ENCODE data around the gene TERF2IP.

Gene TERF2IP

GRCh38 chr16:75616521-75617010, 31.0 kb upstream of the TERF2IP start:
- H3F3A ChIP-seq (ENCODE audit: low read depth) = no peaks in the 10 kb centered on the region
- no peak overlapping the region for H3K4me3 ChIP-seq (ENCODE audit: low read length, poor library complexity, severe bottlenecking)
- H3K9me2 ChIP-seq (replicated peaks; ENCODE audit: low read depth, low read length) = no peaks in the 10 kb centered on the region
- H3K9me3 ChIP-seq (ENCODE audit: insufficient read depth, low read depth, low read length) = no peaks in the 10 kb centered on the region
- no peaks in the 10 kb centered on the region for H3K27me3 ChIP-seq (ENCODE audit: insufficient read depth, low read length, poor library complexity, severe bottlenecking)
- no peak overlapping the region for H3K4me2 ChIP-seq (ENCODE audit: low read depth, low read length, poor library complexity, severe bottlenecking)
- TF ChIP-seq EZH2phosphoT487 (IDR thresholded peaks at IDR 0.05; ENCODE audit: borderline replicate concordance) = no peak
- TF ChIP-seq, protein P1, sequence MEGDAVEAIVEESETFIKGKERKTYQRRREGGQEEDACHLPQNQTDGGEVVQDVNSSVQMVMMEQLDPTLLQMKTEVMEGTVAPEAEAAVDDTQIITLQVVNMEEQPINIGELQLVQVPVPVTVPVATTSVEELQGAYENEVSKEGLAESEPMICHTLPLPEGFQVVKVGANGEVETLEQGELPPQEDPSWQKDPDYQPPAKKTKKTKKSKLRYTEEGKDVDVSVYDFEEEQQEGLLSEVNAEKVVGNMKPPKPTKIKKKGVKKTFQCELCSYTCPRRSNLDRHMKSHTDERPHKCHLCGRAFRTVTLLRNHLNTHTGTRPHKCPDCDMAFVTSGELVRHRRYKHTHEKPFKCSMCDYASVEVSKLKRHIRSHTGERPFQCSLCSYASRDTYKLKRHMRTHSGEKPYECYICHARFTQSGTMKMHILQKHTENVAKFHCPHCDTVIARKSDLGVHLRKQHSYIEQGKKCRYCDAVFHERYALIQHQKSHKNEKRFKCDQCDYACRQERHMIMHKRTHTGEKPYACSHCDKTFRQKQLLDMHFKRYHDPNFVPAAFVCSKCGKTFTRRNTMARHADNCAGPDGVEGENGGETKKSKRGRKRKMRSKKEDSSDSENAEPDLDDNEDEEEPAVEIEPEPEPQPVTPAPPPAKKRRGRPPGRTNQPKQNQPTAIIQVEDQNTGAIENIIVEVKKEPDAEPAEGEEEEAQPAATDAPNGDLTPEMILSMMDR (conservative IDR thresholded peaks at IDR 0.05; ENCODE audit: low read length) = no peak
- H4K20me1 ChIP-seq (ENCODE audit: insufficient read depth, low read length, poor library complexity, severe bottlenecking) = no peaks in the 10 kb centered on the region
- peaks cover 16% of the 10 kb centered on the region; the same call in 1 of the 2 replicates for H3K36me3 ChIP-seq (ENCODE audit: insufficient read depth, low read length)
- H3K9ac ChIP-seq (ENCODE audit: low read depth, low read length, poor library complexity, severe bottlenecking) = no peak overlapping the region
- no peak overlapping the region for H2AFZ ChIP-seq (ENCODE audit: low read length)
- peaks cover 16% of the 10 kb centered on the region for H3K4me1 ChIP-seq (ENCODE audit: insufficient read depth, low read length, poor library complexity, severe bottlenecking)
- peaks cover 10% of the 10 kb centered on the region; the same call in 1 of the 2 replicates for H3K79me2 ChIP-seq (ENCODE audit: insufficient read depth, low read length)

GRCh38 chr16:75617121-75617520, 30.5 kb upstream of the TERF2IP start:
- no peak overlapping the region for H3K4me3 ChIP-seq (ENCODE audit: low read length, poor library complexity, severe bottlenecking)

GRCh38 chr16:75618780-75619179, 28.8 kb upstream of the TERF2IP start:
- H3K79me2 ChIP-seq (ENCODE audit: insufficient read depth, low read length) = peaks cover 24% of the 10 kb centered on the region; the same call in 1 of the 2 replicates
- peaks cover 6% of the 10 kb centered on the region; the same call in 1 of the 2 replicates for H3K36me3 ChIP-seq (ENCODE audit: insufficient read depth, low read length)
- H3K27me3 ChIP-seq (ENCODE audit: insufficient read depth, low read length, poor library complexity, severe bottlenecking) = no peaks in the 10 kb centered on the region
- H3K9me2 ChIP-seq (replicated peaks; ENCODE audit: low read depth, low read length) = no peaks in the 10 kb centered on the region
- no peaks in the 10 kb centered on the region for H3K9me3 ChIP-seq (ENCODE audit: insufficient read depth, low read depth, low read length)
- H3K4me3 ChIP-seq (ENCODE audit: low read length, poor library complexity, severe bottlenecking) = no peak overlapping the region
- TF ChIP-seq, protein P1 (conservative IDR thresholded peaks at IDR 0.05; ENCODE audit: low read length) = no peak
- no peak for TF ChIP-seq EZH2phosphoT487 (IDR thresholded peaks at IDR 0.05; ENCODE audit: borderline replicate concordance)
- H2AFZ ChIP-seq (ENCODE audit: low read length) = no peak overlapping the region
- H3K9ac ChIP-seq (ENCODE audit: low read depth, low read length, poor library complexity, severe bottlenecking) = no peak overlapping the region
- H3K4me2 ChIP-seq (ENCODE audit: low read depth, low read length, poor library complexity, severe bottlenecking) = no peak overlapping the region
- H3F3A ChIP-seq (ENCODE audit: low read depth) = no peaks in the 10 kb centered on the region
- H3K4me1 ChIP-seq (ENCODE audit: insufficient read depth, low read length, poor library complexity, severe bottlenecking) = peaks cover 27% of the 10 kb centered on the region
- no peaks in the 10 kb centered on the region for H4K20me1 ChIP-seq (ENCODE audit: insufficient read depth, low read length, poor library complexity, severe bottlenecking)

More at GRCh38 chr16:75617121-75617520, 30.5 kb upstream of the TERF2IP start:
- no peak overlapping the region for H3K4me2 ChIP-seq (ENCODE audit: low read depth, low read length, poor library complexity, severe bottlenecking)
- H3K9me2 ChIP-seq (replicated peaks; ENCODE audit: low read depth, low read length) = no peaks in the 10 kb centered on the region
- H3K36me3 ChIP-seq (ENCODE audit: insufficient read depth, low read length) = peaks cover 14% of the 10 kb centered on the region; the same call in 1 of the 2 replicates
- H3K27me3 ChIP-seq (ENCODE audit: insufficient read depth, low read length, poor library complexity, severe bottlenecking) = no peaks in the 10 kb centered on the region
- H3K4me1 ChIP-seq (ENCODE audit: insufficient read depth, low read length, poor library complexity, severe bottlenecking) = peaks cover 20% of the 10 kb centered on the region
- no peak overlapping the region for H2AFZ ChIP-seq (ENCODE audit: low read length)
- peaks cover 16% of the 10 kb centered on the region; the same call in 1 of the 2 replicates for H3K79me2 ChIP-seq (ENCODE audit: insufficient read depth, low read length)
- no peaks in the 10 kb centered on the region for H3K9me3 ChIP-seq (ENCODE audit: insufficient read depth, low read depth, low read length)
- H3K9ac ChIP-seq (ENCODE audit: low read depth, low read length, poor library complexity, severe bottlenecking) = no peak overlapping the region
- H4K20me1 ChIP-seq (ENCODE audit: insufficient read depth, low read length, poor library complexity, severe bottlenecking) = no peaks in the 10 kb centered on the region
- H3F3A ChIP-seq (ENCODE audit: low read depth) = no peaks in the 10 kb centered on the region
- TF ChIP-seq EZH2phosphoT487 (IDR thresholded peaks at IDR 0.05; ENCODE audit: borderline replicate concordance) = no peak
